NCI-H526 treated with DMSO at 0.1 percent for 48 hours (cell line): ENCODE data around the gene MYO10.
A peak's percentile ranks its signal among the peaks of the same experiment; 100 is the strongest.
"Not testable (repeated sequence)": the region's sequence is repeated elsewhere in the genome, so short reads cannot be mapped to it uniquely, and the experiment has no call there.

Experiments used
- DNase-seq: peaks from one replicate; lab custom pipeline; 2025; lab: John Stamatoyannopoulos, UW

Gene MYO10

GRCh38 chr5:16936150-16936988, at the start of gene MYO10:
MYO10 (minus strand) TSS chr5:16936288; CDS start chr5:16935808, 480 bp downstream.
- DNase-seq = peak; percentile 67

- not testable (repeated sequence) for DNase-seq
Observed at GRCh38 chr5:16985304-16985703, 49.2 kb upstream of the MYO10 start.

- no peak for DNase-seq
Observed at GRCh38 chr5:16983972-16984371, 47.9 kb upstream of the MYO10 start.

- no peak for DNase-seq
Observed at GRCh38 chr5:16983022-16983639, 47.0 kb upstream of the MYO10 start.

- DNase-seq = no peak
Observed at GRCh38 chr5:16981700-16982099, 45.6 kb upstream of the MYO10 start.

GRCh38 chr5:16980983-16981382, 44.9 kb upstream of the MYO10 start:
- no peak for DNase-seq

GRCh38 chr5:16978296-16978695, 42.2 kb upstream of the MYO10 start:
- no peak for DNase-seq

GRCh38 chr5:16976625-16977008, 40.5 kb upstream of the MYO10 start:
- DNase-seq = no peak

- no peak for DNase-seq
Observed at GRCh38 chr5:16975950-16976624, 40.0 kb upstream of the MYO10 start.

- DNase-seq = no peak
Observed at GRCh38 chr5:16974981-16975380, 38.9 kb upstream of the MYO10 start.

GRCh38 chr5:16970826-16971225, 34.7 kb upstream of the MYO10 start:
- no peak for DNase-seq

GRCh38 chr5:16970260-16970659, 34.2 kb upstream of the MYO10 start:
- no peak for DNase-seq

GRCh38 chr5:16965581-16965980, 29.5 kb upstream of the MYO10 start:
- no peak for DNase-seq

GRCh38 chr5:16963821-16964220, 27.7 kb upstream of the MYO10 start:
- no peak for DNase-seq

GRCh38 chr5:16961131-16961530, 25.0 kb upstream of the MYO10 start:
- DNase-seq = no peak

GRCh38 chr5:16957304-16958196, 21.5 kb upstream of the MYO10 start:
- no peak for DNase-seq

- no peak for DNase-seq
Observed at GRCh38 chr5:16953729-16954128, 17.6 kb upstream of the MYO10 start.

GRCh38 chr5:16952968-16953671, 17.0 kb upstream of the MYO10 start:
- no peak for DNase-seq

GRCh38 chr5:16946725-16947124, 10.6 kb upstream of the MYO10 start:
- no peak for DNase-seq

- DNase-seq = no peak
Observed at GRCh38 chr5:16944816-16945562, 8.9 kb upstream of the MYO10 start.
